Measurements from ENCODE around the gene MEGF11.

The MEGF11 gene

DNA sequence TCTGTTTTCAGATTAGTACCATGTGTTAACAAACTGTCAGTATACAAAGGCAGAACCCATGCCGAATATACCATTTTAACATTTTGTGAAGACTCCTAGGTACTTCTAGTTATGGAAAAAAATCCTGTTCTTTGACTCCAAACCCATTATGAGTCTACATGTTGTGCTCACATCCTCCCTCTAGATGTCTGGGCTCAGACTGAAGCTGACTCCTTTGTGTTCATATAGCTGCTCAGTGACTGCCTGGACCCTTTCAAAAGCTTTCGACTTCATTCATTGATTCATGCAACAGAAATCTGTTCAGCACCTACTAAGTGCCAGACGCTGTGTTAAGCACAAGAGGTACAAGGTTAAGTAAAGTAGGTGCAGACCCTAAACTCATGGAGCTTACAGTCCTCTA, 60.5 kb downstream of the MEGF11 start:
- no peak overlapping the region for H3K27ac ChIP-seq (ENCODE audit: low read depth, low read length, poor library complexity, severe bottlenecking)
- H3K9ac ChIP-seq (ENCODE audit: low read length), result no peak overlapping the region
- H3K36me3 ChIP-seq (ENCODE audit: insufficient read depth, low read length), result no peaks in the 10 kb centered on the region
- no peaks in the 10 kb centered on the region for H3K9me2 ChIP-seq (ENCODE audit: low read depth, low read length)
- H3F3A ChIP-seq (ENCODE audit: insufficient read depth, low read length), result peaks cover 6% of the 10 kb centered on the region
- H3K4me2 ChIP-seq (ENCODE audit: low read length), result no peak overlapping the region
- no peaks in the 10 kb centered on the region for H3K9me3 ChIP-seq (ENCODE audit: low read length)
- no peak overlapping the region for H3K4me3 ChIP-seq (ENCODE audit: low read depth, low read length, poor library complexity, severe bottlenecking)
- H3K27me3 ChIP-seq (ENCODE audit: insufficient read depth, low read length), result no peaks in the 10 kb centered on the region
- H2AFZ ChIP-seq (ENCODE audit: low read length), result no peak overlapping the region
- H4K20me1 ChIP-seq (ENCODE audit: insufficient read depth, low read length), result no peaks in the 10 kb centered on the region
- H3K79me2 ChIP-seq (ENCODE audit: insufficient read depth, low read length), result no peaks in the 10 kb centered on the region
- TF ChIP-seq, protein P1, sequence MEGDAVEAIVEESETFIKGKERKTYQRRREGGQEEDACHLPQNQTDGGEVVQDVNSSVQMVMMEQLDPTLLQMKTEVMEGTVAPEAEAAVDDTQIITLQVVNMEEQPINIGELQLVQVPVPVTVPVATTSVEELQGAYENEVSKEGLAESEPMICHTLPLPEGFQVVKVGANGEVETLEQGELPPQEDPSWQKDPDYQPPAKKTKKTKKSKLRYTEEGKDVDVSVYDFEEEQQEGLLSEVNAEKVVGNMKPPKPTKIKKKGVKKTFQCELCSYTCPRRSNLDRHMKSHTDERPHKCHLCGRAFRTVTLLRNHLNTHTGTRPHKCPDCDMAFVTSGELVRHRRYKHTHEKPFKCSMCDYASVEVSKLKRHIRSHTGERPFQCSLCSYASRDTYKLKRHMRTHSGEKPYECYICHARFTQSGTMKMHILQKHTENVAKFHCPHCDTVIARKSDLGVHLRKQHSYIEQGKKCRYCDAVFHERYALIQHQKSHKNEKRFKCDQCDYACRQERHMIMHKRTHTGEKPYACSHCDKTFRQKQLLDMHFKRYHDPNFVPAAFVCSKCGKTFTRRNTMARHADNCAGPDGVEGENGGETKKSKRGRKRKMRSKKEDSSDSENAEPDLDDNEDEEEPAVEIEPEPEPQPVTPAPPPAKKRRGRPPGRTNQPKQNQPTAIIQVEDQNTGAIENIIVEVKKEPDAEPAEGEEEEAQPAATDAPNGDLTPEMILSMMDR (IDR thresholded peaks at IDR 0.05; ENCODE audit: low read length), result no peak
- no peak for TF ChIP-seq EZH2 (IDR thresholded peaks at IDR 0.05; ENCODE audit: borderline replicate concordance, low read length)
- peaks cover 45% of the 10 kb centered on the region for H3K4me1 ChIP-seq (ENCODE audit: insufficient read depth, low read length, severe bottlenecking)

DNA sequence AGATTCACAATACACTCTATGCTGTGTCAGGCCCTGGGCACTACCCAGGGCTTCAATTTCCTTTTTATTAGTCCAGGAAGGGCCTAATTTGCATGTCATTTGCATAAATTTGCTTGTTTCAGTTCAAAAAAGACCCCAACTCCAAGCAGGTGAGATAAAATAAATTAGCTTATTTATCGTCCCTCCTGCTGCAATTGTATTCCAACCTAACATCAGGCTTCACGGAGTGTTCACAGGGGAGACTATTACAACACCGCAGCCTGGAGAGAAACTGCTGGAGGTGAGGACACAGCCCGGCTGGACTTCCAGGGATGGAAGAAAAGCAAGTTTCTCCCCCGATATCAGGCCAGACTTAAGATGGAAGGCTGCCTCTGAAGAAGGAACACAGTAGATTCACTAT, 62.8 kb downstream of the MEGF11 start:
- Histone ChIP-seq H4K20me1 (ENCODE audit: insufficient read depth, low read length) (no peaks in the 10 kb centered on the region), H3K27ac (ENCODE audit: low read depth, low read length, poor library complexity, severe bottlenecking) (peak overlapping the region; percentile 100), H2AFZ (ENCODE audit: low read length) (no peak overlapping the region), H3K79me2 (ENCODE audit: insufficient read depth, low read length) (no peaks in the 10 kb centered on the region), H3K9ac (ENCODE audit: low read length) (peak overlapping the region; percentile 81), H3K27me3 (ENCODE audit: insufficient read depth, low read length) (no peaks in the 10 kb centered on the region), H3K9me2 (ENCODE audit: low read depth, low read length) (no peaks in the 10 kb centered on the region), H3F3A (ENCODE audit: insufficient read depth, low read length) (peaks cover 6% of the 10 kb centered on the region), H3K4me2 (ENCODE audit: low read length) (peak overlapping the region; percentile 71), H3K36me3 (ENCODE audit: insufficient read depth, low read length) (no peaks in the 10 kb centered on the region), H3K9me3 (ENCODE audit: low read length) (no peaks in the 10 kb centered on the region), H3K4me3 (ENCODE audit: low read depth, low read length, poor library complexity, severe bottlenecking) (peak overlapping the region; percentile 40), H3K4me1 (ENCODE audit: insufficient read depth, low read length, severe bottlenecking) (peaks cover 60% of the 10 kb centered on the region)
- TF ChIP-seq EZH2 (IDR thresholded peaks at IDR 0.05; ENCODE audit: borderline replicate concordance, low read length), result no peak
- TF ChIP-seq, protein P1 (IDR thresholded peaks at IDR 0.05; ENCODE audit: low read length), result no peak

DNA sequence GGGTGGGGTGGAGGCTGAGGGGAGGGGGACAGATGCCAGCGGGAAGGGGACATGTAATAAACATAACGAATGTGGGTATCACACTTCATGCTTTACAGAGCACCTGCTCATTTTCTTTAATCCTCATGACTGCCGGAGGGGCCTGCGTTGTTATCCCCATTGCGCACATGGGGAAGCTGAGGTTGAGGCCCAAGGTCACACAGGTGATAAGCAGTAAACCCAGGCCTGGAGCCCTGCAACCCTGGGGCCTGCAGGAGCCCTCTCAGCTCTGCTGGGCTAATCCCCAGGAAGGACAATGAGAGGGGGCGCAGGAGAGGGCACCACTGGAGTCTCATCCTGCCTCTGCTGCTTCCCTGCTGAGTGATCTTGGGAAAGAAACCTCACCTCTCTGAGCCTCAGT, 64.3 kb downstream of the MEGF11 start:
- H4K20me1 ChIP-seq (ENCODE audit: insufficient read depth, low read length), result no peaks in the 10 kb centered on the region
- H3K79me2 ChIP-seq (ENCODE audit: insufficient read depth, low read length), result no peaks in the 10 kb centered on the region
- H3F3A ChIP-seq (ENCODE audit: insufficient read depth, low read length), result peaks cover 6% of the 10 kb centered on the region
- no peaks in the 10 kb centered on the region for H3K27me3 ChIP-seq (ENCODE audit: insufficient read depth, low read length)
- peaks cover 75% of the 10 kb centered on the region for H3K4me1 ChIP-seq (ENCODE audit: insufficient read depth, low read length, severe bottlenecking)
- peak overlapping the region; percentile 71; the same call in 1 of the 2 replicates for H3K4me2 ChIP-seq (ENCODE audit: low read length)
- no peaks in the 10 kb centered on the region for H3K9me2 ChIP-seq (ENCODE audit: low read depth, low read length)
- no peak for TF ChIP-seq EZH2 (IDR thresholded peaks at IDR 0.05; ENCODE audit: borderline replicate concordance, low read length)
- TF ChIP-seq, protein P1 (IDR thresholded peaks at IDR 0.05; ENCODE audit: low read length), result no peak
- no peak overlapping the region for H2AFZ ChIP-seq (ENCODE audit: low read length)
- peak overlapping the region; percentile 81 for H3K9ac ChIP-seq (ENCODE audit: low read length)
- H3K27ac ChIP-seq (ENCODE audit: low read depth, low read length, poor library complexity, severe bottlenecking), result peak overlapping the region; percentile 100
- H3K9me3 ChIP-seq (ENCODE audit: low read length), result no peaks in the 10 kb centered on the region
- no peaks in the 10 kb centered on the region for H3K36me3 ChIP-seq (ENCODE audit: insufficient read depth, low read length)
- no peak overlapping the region for H3K4me3 ChIP-seq (ENCODE audit: low read depth, low read length, poor library complexity, severe bottlenecking)
